Spleen (tissue), 7 donors: Measurements from ENCODE around the gene PDZK1IP1.

ENCODE experiments used
- POLR2A ChIP-seq, 3 donors: fragments of 450-650 bp; IDR thresholded peaks; one replicate each; pipeline ENCODE4 v1.5.1; 2017; ENCODE audit warnings: antibody characterized with exemption in 3 of 3, mild to moderate bottlenecking in 1 of 3
- TF ChIP-seq, protein P1 (sequence below), 11 experiments: fragments of 200-600 bp in 7 of 11; fragments of 450-650 bp in 4 of 11; sonication (generic) in 4 of 11; IDR thresholded peaks in 8 of 11; conservative IDR thresholded peaks in 3 of 11; 1 replicate in 7 of 11; 2 replicates in 4 of 11; pipeline versions ENCODE4 v1.4.0 to v1.8.0; 2016 to 2021; ENCODE audit warnings: antibody characterized with exemption in 11 of 11, inconsistent platforms in 4 of 11, mild to moderate bottlenecking in 1 of 11
- donor health status: DM: no; HTN: no; CAD: no; lungs with moderate emphysema.
- donor health status: DM: no; HTN: no; CAD: no.
- donor health status: DM: no; HTN: no; CAD: no.

DNA sequence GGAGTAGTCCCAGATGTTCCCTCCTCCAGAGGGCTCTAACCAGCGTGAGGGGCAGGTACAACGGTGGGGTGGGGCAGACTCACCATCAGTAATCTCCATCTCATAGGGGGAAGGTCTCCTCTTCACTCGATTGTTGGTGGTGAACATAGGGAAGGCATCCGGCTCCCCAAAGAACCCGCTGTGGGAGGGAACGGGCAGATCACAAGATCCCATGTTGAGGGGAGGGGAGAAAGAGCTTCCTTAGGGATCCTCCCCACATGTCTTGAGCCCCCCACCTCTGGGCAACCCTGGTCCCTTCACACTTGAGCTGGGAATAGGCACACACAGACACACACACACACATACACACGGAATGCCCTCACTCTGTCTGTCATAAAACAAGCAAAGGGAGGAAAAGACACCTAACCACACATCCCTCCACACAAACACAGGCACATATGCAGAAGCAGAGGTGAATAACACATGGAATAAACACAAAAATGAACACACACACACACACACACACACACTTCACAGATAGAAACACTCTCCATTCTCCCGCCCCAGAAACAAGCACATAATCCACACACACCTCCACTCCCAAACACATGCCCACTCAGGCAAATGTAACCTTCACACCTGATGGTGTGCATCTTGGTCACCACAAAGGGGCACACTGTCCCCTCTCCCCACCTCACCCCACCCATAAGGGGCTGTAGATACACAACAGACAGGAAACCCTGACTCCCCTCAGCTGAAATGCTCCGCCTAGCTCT, 34.3 kb upstream of the PDZK1IP1 start:
- no peak for TF ChIP-seq POLR2A (IDR thresholded peaks at IDR 0.05)
- TF ChIP-seq, protein P1, sequence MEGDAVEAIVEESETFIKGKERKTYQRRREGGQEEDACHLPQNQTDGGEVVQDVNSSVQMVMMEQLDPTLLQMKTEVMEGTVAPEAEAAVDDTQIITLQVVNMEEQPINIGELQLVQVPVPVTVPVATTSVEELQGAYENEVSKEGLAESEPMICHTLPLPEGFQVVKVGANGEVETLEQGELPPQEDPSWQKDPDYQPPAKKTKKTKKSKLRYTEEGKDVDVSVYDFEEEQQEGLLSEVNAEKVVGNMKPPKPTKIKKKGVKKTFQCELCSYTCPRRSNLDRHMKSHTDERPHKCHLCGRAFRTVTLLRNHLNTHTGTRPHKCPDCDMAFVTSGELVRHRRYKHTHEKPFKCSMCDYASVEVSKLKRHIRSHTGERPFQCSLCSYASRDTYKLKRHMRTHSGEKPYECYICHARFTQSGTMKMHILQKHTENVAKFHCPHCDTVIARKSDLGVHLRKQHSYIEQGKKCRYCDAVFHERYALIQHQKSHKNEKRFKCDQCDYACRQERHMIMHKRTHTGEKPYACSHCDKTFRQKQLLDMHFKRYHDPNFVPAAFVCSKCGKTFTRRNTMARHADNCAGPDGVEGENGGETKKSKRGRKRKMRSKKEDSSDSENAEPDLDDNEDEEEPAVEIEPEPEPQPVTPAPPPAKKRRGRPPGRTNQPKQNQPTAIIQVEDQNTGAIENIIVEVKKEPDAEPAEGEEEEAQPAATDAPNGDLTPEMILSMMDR (IDR thresholded peaks at IDR 0.05 in 8 of 11, conservative IDR thresholded peaks at IDR 0.05 in 3 of 11): no peak
